Fibroblast of skin of left quadriceps (primary cell): ENCODE results near the gene F2RL3.
"Not testable (repeated sequence)": the region's sequence is repeated elsewhere in the genome, so short reads cannot be mapped to it uniquely, and the experiment has no call there.

Experiments
- DNase-seq, 2 experiments: peaks; one replicate each; pipeline ENCODE4 v3.0.0-alpha.2; 2013; ENCODE audit warnings: low read depth in 2 of 2

The F2RL3 gene

GRCh38 chr19:16921766-16922591 lies 33.2 kb downstream of the F2RL3 start:
- DNase-seq: no peak

GRCh38 chr19:16922592-16922934 lies 33.8 kb downstream of the F2RL3 start:
- DNase-seq: no peak

- no peak for DNase-seq
Measured at GRCh38 chr19:16922949-16923348, 34.1 kb downstream of the F2RL3 start.

- no peak for DNase-seq
Measured at GRCh38 chr19:16927883-16928282, 39.1 kb downstream of the F2RL3 start.

DNA sequence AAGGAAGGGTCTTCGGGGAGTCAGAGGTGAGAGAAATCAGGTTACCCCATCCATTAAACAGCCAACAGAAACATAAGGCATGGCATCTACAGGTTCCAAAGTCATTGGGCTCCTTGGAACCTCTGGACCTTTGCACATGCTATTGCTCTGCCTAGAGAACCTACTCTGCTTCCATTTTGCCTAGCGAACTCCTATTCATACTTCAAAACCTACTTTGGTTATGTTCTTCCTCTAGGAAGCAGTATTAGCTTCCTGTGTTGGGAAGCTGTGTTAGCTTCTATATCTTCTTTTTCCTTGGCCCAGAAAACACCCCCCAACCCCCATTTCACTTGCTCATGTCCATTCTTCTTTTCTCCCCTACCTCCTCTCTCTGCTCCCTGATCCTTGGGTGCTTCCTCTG lies 39.6 kb downstream of the F2RL3 start:
- no peak for DNase-seq

- DNase-seq: no peak
Measured at GRCh38 chr19:16928916-16929315, 40.1 kb downstream of the F2RL3 start.

DNA sequence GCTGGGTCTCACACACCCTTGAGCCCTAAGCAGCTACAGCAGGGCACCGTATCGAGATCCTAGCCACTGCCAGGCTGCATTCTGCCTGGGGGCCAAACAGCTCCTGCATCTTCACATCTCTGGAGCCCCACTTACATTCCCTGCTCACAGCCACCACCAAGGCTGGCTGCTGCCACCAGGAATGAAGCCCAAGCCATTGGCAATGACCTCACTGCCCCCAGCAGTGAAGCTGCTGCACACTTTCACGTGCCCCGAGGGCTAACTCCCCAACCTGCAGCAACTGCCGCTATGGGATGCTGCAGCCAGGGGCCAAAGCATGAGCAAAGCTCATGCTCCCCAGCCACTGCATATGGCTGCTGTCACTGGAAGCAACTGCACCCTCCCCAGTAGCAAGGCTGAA lies 42.0 kb downstream of the F2RL3 start:
- DNase-seq: no peak

GRCh38 chr19:16931306-16931705 lies 42.5 kb downstream of the F2RL3 start:
- no peak for DNase-seq

- no peak for DNase-seq
Measured at GRCh38 chr19:16934489-16934888, 45.7 kb downstream of the F2RL3 start.

GRCh38 chr19:16936901-16937300 lies 48.1 kb downstream of the F2RL3 start:
- DNase-seq: no peak

DNA sequence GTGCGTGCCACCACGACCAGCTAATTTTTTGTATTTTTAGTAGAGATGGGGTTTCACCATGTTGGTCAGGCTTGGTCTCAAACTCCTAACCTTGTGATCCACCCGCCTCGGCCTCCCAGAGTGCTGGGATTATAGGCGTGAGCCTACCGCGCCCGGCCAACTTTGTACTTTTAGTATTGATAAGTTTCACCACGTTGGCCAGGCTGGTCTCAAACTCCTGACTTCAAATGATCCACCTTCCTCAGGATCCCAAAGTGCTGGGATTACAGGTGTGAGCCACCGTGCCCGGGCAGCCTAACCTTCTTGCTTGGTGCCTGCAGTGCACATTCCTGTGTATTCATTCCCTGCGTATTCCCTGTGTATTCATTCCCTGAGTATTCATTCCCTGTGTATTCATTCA lies 49.0 kb downstream of the F2RL3 start:
- not testable (repeated sequence) for DNase-seq

- DNase-seq: no peak
Measured at GRCh38 chr19:16938211-16938610, 49.4 kb downstream of the F2RL3 start.

GRCh38 chr19:16940063-16940462 lies 51.3 kb downstream of the F2RL3 start:
- DNase-seq: not testable (repeated sequence)

DNA sequence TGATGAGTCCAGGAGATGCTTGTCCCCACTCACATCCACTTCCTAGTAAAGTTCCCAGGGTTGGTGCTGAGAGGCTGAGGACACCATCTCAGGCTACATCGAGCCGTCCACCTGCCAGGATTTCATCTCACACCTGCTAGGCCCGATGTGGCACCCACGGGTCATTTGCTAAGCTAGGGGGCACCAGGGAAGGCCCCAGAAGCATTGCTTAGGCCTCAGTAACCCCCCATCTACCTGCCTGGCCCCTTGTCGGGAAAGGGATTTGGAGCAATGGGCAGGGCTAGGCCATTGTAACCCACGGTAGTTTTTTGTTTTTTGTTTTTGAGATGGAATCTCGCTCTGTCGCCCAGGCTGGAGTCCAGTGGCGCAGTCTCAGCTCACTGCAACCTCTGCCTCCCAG lies 51.8 kb downstream of the F2RL3 start:
- DNase-seq: no peak
